GM18858 (cell line): ENCODE results near the gene YBX2.

Source experiments
- ATAC-seq: cut with Tn5 transposase; IDR thresholded peaks from one replicate; pipeline ENCODE4 v1.9.1; 2021; ENCODE audit not compliant: unreplicated experiment

YBX2 gene

DNA sequence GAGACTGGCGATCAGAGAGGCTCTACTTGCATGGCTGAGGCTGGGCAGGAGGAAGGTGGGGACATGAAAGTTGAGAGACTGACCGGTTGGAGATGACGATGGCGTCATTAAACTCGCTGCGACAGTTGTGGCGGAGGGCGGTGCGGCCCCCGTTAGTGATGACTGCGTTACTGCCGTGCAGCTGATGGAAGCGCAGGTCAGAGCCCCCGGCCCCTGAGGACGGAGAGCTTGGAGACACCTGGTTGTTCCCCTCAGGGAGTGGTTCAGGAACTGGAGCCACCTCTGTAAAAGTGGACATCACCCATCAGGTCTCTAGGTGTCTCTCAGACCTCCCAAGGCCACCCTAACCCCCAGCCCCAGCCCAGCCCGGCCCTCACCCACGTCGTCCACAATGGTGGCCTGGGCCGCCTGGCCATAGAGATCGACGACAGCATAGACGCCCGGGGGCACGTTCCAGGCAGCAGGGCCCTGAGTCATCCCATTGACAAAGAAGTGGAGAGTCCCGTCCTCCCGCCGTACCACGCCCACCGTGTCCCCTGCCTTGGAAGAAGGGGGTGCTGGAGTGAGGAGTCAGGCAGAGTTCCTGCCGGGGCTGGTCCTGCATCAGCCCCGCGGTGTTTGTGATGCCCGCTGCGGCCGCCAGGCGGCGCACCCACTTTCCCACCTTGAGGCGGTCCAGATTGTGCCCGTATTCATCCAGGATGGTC lies 29.4 kb upstream of the YBX2 start:
- ATAC-seq: no peak

DNA sequence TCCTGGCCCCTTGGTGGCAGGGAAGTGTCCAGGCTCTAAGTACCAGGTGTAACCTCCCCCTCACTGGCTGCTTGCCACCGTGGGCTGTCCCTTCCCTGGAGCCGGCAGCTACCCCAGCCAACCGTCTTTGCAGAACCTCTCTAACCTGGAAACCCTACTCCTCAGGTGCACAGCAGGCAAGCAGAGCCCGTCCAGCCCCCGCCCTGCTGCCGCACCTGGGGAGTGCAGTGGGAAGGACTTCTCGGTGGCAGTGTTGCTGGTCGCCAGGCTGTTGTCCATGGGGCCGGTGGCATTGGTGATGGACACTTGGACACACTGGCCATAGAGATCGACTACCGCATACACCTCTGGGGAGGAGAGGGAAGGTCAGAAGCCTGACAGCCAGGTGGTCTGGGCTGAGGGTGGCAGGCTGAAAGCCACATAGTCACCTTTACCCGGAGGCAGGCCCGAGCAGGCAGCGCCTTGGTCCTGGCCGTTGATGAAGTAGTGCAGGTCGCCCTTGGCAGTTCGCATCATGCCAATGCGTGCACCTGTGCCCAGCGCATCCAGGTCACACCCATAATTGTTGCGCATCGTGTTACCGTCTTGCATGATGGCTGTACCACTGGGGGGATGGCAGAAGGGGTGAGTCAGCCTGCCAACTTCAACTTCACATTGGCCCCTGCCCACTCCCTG lies 28.2 kb upstream of the YBX2 start:
- ATAC-seq: no peak

DNA sequence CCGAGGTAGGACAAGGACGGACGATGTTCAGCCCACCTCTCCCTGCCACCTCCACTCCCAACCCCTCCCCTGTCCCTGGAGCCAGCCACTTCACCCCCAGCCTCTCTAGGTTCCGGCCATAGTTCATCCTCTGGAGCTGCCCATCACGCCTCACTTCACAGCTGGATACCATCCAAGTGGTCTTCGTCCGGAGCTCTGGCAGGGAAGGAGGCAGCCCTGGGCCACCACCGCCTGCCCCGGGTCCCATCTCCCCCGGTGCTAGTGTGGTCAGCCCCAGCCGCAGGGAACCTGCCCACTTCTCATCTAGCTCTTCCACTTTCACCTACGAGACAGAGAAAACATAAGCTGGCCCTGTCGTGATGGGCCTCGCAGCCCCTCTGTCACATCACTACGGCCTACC lies 27.0 kb upstream of the YBX2 start:
- no peak for ATAC-seq

DNA sequence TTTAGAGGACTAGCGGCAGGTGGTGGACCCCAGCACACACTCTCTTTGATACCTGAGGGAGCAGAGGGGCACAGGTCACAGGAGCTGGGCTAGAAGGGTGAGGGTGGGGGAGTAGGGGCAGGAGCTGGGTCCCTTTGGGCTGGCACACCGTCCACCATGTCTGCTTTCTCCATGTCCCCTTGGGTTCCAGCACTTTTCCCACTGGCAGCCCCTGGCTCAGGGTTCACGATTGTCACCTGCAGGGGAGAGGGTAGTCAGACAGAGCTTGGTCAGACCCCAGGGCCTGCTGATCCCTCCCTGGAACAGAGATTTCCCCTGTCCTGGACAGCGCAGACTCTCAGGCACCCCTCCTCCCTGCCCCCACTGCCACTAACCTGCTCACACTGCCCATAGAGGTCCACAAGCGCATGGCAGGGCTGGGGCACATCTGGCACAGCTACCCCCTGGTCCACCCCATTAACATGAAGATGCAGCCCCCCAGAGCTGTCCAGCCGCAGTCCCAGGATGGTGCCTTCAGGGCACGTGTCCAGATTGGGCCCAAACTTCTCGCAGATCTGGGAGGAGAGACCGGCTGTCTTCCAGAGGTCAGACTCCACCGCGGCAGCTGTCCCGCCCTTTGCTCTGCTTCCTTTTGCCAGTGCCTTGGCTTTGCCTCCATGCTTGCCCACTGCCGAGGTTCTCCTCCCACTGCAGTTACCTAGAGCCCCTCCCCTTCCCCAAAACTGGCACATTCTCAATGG lies 23.9 kb upstream of the YBX2 start:
- no peak for ATAC-seq

DNA sequence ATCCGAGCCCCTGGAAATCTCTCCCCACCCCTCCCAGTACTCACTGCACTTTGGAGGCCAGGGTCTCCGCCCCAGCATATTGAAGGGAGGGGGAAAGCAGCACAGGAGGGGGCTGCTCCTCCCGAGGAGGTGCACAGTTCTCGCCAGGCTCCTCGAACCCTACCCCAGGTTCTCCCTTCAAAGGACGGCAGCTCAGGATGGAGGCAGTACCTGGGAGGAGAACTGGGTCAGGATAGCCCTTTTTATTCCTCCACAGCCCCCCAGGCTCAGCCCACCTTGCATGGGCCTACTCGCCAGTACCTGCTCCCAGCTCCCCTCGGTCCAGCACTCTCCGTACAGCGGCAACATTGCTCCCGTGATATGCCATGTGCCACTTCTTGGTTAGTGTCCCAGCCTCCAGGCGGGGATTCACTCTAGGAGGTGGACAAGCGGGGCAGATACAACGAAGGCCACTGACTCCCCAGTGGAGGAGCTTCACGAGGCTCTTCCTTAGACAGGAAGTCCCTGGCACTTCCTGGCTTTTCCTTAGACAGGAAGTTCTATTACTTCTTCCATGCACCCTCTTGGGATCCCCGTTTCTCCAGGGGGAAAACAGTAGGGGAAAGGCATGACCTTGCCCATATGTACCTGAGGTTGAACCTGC lies 22.8 kb upstream of the YBX2 start:
- no peak for ATAC-seq

DNA sequence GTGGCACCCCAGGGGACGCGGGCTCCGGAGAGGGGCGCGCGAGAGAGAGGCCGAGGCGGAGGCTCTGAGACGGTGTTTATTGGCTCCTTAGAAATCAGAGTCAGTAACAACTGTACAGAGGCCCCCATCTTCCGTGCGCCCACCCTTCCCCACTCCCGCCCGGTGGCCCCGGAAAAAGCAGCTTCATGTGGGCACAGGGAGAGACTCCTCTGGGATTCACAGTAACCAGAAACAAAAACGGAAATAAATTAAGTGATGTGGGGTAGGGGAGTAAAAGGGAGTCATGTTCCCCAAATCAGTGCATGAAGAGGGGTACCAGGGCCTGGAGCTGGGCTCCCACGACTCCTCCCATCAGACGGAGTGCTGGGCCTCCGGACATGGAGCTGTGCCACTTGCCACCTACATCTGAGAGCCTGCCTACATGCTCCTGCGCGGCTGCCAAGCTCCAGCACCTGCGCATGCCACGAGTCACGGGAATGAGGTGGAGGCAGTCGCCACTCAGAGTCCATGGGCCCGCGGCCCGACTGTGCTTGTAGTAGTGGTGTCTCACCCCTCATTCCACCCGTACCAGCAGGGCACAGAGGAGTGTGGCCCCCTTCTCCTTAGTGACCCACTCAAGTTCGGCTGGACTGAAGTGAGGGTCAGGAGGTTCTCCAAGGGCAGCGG lies 21.3 kb upstream of the YBX2 start:
- no peak for ATAC-seq

DNA sequence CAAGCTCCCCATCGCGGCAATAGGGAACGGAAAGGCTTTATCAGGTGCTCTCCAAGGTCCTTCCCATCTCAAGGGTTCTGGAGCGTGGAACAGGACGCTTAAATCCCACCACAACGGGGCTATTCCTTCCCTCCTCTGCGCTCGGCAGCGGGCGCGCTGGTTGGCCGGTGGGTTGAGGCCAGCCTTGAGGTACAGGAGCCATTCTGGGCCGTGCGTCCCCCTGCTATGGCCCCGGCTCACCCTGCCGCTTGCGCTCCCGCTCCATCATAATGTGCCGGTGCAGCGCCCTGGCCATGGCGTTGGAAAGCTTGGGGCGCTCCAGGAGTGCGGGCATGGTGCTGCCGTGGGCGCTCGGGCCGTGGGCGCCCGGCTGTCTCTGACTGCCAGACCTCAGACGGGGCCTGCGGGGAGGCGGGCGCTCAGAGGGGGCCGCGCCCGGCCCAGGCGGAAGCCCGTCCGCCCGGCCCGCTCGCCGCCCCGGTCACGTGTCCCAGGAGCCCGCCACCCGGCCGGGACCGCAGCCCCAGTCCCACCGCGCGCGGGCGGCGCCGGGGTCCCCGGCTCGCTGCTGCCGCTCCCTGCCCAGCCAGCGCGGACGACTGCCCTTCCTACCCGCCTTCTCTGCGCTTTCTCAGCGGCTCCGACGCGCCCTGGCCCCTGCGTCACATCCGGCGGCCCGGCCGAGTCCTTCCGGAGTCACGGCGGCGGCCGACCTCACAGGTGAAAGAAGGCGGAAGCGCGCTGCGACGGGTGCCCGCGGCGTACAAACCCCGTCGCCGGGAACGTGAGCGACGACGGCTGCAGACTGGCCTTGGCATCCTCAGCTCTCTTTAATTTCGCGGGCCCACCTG lies 20.5 kb upstream of the YBX2 start, which contains the start of gene GPS2:
GPS2 (minus strand) TSS at position 642 of the 851 bp plus-strand sequence; CDS start at position 334, 308 bp downstream.
- ATAC-seq: peak; percentile 64

DNA sequence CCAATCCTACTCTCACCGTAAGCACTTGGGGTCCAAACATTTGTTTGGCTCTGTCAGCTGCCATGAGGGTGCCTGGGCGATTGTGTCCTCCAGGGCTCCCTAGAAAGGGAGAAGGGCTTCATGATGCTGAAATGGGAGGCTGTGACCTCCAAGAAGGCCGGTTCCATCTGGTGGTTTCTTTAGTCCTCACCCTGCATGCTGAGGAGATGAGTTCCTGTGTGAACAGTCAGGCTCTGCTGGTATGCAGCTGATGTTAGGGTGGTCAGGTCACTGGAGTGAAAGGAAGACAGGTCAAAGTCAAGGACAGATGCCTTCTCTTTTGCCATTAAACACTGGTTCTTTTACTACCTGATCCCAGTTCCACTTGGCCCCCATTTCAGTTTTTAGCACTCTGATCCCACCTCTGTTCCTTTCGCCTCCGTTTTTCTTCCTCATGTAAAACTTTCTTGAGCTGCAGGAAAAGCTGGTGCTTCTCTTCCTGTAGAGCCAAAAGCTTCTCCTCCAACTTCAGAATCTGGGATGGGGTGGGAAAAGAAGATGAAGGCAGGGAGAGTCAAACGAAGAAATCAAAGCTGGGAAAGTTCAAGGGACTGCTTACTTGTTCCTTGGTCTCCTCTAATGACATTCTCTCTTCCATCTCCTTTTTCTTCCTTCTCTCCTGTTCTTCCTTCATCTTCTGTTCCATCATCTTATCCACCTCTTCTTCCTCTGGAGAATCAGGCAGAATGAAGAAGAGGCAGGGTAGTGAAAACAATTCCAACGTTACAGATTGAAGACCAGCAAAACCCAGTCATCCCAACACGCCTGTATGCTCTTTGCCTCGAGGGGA lies 19.7 kb upstream of the YBX2 start:
- ATAC-seq: no peak

DNA sequence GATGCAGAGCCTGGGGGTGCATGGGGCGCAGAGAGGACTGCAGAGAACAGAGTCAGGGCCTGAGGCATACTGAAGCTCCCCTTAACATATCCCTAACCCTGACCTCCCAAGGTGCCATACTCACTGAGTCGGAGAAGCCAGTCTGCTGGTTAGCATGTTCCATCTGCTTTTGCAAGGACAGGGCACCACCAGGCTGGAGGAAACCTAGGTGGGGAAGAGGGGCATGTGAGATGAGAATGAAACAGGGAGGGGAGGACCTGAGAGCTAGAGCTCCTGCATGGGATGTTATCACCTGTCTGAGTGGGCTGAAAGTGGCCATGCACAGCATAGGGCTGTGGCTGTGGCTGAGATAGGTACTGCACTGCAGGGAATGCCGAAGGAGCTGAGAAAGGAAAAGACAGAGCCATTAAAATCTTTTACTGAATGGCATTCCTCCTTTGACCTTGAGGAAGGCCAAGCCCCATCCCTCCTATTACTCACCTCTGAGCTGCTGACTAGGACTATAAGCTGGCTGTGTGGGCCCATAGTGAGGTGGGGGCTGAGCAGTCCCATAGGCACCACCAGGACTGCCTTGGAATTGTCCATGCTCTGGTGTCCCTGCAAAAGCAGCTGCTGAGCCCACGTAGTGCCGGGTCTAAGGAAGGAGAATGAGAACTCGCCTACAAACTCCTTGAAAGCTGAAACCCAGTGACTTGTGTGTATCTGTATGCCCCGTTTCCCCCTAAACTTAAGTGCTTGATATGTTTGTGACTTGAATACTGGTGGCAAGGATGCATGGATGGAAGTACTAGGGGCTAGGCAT lies 18.9 kb upstream of the YBX2 start:
- no peak for ATAC-seq

DNA sequence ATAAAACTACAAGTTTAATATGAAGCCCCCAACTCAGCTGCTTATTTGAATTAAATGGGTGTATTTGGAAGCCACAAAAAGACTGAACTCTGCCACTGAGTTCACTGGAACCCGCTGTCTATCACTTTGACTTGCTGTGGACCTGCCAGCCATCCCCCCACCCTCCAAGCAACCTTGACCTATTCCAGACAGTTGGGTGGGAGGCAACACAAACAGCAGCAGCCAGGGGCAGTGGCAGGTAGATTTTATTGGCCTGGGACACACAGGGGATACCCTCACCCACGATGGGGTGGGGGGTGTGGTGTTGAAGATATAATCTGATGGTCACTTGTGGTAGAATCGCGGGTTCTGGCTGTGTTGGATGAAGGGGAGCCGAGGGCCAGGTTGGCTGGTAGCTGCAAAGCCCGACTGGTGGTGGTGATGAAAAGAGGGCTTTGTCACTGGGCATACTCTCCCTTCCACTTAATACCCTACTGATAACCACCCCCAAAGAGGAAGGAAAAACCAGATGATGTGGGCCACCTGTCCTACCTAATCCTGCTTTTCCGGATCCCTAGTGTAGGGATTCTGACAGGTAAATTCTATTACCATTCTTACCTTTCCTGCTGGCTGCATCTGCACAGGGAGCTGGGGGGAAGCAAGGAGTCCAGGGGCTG lies 18.1 kb upstream of the YBX2 start:
- ATAC-seq: no peak

DNA sequence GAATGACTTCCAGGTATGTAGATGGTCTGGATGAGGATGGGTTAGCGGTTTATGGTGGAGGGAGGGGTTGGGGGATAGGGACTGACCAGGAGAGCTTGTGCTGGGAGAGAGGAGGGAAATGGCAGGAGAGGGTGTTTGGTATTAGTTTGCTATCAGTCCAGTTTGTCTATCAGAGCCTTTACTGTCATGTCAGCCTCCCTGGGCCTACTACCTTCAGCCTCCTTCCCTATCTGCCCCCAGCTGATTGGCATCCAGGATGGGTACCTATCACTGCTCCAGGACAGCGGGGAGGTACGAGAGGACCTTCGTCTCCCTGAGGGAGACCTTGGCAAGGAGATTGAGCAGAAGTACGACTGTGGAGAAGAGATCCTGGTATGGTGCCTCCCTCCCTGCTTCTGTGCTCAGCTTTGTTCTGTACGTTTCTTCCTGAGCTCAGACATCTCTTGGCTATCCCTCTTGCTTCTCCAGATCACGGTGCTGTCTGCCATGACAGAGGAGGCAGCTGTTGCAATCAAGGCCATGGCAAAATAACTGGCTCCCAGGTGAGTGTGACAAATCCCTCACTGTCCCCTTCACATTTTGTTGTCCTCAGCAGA lies 16.8 kb upstream of the YBX2 start:
- no peak for ATAC-seq

DNA sequence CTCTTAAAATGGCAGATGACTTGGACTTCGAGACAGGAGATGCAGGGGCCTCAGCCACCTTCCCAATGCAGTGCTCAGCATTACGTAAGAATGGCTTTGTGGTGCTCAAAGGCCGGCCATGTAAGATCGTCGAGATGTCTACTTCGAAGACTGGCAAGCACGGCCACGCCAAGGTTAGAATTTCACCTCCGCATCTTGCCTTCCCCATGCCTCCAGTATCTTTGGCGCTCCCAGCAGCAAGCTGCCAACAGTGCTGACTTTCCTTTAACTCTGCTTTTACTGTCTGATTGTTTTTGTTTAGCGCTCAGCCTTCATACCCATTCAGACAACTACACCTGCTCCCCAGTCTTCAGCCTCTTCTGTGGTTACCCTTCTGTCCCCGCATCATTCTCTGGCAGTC lies 15.2 kb upstream of the YBX2 start:
- no peak for ATAC-seq

DNA sequence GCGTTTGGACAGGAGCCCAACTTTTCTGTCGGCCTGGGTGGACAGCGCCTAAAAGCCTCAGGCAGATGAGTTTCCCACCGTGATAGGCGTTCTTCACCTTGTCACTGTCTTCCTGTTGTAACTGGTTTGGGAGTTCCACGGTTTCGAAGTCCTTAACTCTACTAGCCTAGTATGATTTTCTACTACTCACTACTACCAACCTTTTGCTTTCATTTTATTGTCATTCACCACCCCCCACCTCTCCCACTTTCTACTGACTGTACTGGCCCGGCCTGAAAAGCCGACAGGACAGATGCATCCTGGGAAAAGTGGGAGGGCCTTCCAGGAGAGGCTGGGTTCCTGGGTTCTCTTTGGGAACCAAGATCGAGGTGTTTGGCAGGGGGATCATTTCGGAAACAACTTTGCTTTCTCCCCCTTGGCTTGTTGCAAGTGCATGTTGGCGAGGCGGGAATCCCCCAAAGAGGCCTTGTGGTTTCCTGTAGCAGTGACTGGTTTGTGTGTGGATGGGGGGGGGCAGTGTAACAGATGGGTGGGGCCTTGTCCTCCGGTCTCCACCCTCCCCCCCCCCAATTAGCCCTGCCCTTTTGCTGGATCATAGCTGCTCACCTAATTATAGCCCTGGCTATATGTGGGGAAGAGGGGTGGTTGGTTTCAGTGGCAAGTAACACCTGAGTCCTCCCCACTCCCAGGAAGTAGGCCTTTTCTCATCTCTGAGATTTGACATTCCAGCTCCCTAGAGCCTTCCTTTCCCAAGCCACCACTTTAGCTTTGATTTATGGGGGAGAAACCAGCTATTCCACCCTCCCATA lies 14.4 kb upstream of the YBX2 start:
- no peak for ATAC-seq

DNA sequence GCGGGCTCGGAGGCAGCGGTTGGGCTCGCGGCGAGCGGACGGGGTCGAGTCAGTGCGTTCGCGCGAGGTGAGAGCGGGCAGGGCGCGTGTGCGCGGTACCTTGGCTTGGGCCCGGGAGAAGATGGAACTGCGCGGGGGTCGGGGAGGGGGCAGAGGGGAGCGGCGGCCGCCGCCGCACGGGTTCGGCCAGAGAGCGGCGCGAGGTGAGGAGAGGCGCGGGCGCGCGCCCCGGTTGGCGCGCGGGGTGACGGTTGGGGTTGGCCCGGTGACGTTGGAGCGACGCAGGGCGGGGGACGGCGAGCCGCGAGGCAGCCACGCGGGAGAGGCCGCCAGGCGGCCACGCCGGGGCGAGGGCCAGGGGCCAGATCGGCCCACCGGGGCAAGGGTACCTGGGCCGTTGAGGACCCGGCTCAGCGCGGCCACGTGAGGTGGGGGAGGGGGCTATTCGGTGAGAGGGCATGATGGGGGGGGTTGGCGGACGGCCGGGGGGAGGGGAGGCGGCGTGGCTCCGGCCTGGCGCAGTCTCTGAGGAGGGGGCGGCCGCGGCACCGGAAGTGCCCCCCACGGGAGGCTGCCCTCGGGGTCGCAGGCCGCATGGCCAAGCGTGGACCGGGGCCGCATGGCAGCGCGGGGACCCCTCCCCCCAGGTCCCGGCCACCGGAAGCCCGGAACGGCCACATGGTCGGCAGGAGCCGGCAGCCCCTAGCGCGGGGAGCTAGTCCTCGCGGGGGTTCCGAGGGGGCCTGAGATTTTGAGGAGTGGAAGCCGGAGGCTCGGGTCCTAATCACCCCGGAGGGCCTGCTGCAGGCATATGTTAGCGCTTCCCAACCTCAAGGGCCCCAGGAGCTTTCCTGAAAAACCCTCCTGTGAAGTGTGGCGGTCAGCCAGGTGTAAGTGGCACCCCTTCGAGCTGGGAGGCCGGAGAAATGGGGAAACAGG lies 13.5 kb upstream of the YBX2 start:
- no peak for ATAC-seq

DNA sequence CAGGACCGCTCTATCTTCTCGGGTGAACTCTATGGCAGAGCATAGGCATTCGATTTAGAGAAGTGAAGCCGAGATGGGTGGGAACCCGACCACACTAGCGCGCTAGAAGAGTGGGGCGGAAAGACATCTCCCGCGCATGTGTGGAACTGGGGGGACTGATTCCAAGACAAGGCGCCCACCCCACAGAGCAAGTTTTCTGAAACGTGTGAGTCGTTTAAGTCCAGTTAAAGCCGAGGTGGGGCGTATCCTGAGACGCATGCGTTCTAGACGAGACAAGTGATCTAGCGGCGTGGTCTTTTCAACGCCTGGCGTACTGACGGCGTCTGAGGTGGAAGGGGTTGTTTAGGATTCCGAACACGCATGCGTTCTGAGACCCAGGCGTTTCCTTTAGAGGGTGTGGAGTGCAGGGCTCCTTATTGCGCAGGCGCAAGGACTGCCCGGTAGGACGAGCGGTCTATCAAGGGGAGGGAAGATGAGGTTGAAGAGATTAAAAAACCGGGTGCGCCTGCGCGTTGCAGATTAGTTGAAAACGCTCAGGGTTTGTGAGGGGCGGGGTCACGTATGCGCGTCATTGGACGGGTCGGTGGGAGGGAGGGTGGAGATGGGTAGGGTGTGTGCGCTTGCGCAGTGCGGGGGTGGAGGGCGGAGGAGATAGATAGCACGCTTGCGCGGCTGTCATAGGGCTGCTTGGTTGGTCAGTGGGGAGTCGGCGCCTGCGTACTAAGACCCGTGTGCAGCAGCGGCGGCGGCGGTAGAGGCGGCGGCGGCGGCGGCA lies 12.7 kb upstream of the YBX2 start, which contains the start of gene EIF5A:
EIF5A (plus strand) TSS at position 718 of the 775 bp plus-strand sequence. CDS start 2,008 bp downstream, outside the sequence.
- ATAC-seq: peak; percentile 53
